ENCODE measurements around the gene GBP3. TPM values are rescaled to one million over a fixed set of nuclear protein-coding genes. Genes with fewer than 3 reads are reported as not detected.
"Not testable (repeated sequence)": the region's sequence is repeated elsewhere in the genome, so short reads cannot be mapped to it uniquely, and the experiment has no call there.

Gene GBP3, protein sequence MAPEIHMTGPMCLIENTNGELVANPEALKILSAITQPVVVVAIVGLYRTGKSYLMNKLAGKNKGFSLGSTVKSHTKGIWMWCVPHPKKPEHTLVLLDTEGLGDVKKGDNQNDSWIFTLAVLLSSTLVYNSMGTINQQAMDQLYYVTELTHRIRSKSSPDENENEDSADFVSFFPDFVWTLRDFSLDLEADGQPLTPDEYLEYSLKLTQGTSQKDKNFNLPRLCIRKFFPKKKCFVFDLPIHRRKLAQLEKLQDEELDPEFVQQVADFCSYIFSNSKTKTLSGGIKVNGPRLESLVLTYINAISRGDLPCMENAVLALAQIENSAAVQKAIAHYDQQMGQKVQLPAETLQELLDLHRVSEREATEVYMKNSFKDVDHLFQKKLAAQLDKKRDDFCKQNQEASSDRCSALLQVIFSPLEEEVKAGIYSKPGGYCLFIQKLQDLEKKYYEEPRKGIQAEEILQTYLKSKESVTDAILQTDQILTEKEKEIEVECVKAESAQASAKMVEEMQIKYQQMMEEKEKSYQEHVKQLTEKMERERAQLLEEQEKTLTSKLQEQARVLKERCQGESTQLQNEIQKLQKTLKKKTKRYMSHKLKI
- 61.8 and 75.8 TPM in 2 replicates for total RNA-seq (2014; rRNA removed; shearing (Covaris generic))

DNA sequence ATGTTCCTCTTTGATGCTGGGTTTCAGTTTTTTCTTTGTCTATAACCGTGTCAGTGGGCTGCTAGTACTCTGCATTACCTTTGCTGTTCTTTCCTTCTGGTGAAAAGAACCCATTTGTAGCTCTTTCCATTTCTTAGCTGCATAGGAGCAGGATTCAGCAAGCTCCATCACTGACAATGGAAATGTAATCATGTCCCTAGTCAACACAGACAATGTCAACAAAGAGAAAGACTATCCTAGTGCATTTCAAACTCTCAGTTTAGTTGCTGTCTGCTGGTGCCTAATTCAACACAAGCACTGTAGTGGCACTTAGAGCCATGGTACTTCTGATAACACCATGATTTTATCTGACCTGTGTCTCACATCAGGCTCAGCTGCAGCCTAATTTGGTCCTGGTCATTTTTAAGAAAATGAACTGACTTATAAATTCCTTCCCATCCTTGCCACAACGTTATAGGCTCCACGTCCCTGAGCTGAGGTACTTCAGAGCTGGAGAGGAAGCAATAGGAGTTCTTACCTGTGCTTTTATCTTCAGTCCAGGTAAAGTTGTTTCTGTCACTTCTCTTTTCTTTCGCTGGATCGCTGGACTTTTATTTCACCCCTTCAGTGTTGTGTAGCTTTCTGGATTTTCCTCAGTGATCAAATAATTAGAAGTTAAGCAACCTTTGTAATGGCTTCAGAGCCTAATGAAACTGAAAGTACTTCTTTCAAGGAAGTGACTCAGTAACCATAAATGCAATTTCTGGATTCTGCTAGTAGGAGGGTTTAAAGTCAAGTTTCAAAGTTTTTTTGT lies at the start of gene GBP3:
Gene GBP3 (minus strand): TSS at position 700 of the 793 bp plus-strand sequence. CDS start 2,145 bp downstream, outside the sequence.
- peak; percentile 70 for DNase-seq (ENCODE audit: low read depth)

DNA sequence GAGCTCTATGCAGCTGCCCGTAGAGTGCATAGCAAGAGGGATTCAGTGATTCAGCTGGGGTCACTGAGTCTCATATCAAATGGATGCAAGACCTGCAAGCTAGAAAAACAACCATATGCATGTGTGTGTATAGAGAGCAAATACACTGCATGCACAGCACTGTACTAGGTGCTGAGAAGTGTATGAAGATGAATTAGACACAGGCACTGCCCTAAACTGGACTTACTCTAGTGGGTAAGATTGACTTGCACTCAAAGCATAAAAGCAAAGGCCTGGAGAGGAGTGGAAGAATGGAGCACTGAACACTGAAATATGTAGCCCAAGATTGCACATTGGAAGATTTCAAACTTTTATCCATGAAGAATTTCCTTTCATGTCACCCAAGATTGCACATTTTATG lies 47.8 kb upstream of the GBP3 start:
- DNase-seq (ENCODE audit: low read depth), result no peak

DNA sequence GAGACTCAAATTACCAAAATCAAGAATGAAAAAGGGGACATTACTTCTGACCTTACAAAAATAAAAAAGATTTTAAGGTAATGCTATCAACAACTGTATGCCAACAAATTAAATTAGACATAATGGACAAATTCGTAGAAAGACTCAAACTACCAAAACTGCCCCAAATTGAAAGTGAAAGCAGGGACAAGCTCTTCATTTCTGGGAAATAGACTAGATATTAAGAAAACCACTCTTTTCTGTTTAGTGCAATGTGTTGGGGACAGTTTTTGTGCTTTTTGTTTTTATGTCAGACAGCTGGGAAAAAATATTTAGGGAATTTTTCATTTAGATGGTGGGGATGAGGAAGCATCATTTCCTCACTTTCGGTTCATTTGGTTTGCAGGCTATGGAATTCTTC lies 47.3 kb upstream of the GBP3 start:
- peak; percentile 32 for DNase-seq (ENCODE audit: low read depth)

DNA sequence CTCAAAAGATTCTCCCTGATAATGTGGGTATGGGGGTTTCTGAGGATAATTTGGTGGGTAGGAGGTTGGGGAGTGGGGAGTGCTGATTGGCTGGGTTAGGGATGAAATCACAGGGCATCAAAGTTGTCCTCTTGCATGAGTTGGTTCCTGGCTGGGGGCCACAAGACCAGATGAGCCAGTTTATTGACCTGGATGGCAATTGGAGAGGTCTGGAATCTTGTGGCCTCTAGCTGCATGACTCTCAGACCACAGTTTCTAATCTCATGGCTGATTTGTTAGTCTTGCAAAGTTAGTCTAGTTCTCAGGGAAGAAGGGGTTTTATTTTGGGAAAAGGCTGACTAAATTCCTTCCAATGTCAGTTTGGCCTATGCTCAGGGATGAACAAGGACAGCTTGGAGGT lies 45.6 kb upstream of the GBP3 start:
- peak; percentile 91 for DNase-seq (ENCODE audit: low read depth)

DNA sequence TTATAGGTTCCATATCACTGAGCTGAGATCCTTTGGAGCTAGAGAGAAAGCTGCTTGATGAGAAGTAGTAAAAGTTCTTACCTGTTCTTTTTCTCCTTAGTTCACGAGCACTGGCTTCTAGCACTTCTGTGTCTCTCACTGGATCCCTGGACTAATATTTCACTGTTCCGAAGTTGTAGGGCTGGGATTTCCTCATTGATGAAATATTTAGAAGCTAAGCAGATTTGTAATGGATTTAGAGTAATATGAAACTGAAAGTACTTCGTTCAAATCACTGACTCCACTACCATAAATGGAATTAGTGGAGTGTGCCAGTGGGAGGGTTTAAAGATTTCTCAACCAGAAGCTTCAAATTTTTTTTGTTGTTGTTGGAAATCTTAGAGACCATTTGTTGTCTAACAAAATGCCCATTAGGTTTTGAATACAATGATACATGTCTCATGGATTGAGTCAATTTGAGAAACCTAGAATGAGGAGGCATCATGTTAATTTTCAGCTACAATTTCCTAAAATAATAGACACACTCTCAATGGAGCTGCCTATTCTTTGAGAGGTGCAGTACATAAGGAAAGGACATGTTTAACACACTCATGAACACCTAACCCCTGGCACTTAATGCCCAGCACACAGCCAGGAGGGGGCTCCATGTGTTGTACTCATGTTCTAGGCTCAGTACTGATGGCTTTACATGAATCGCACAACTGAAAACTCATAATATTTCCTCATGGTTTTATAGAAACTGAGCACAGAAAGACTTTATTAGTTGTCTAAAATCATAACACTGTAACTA lies 42.6 kb upstream of the GBP3 start, which contains the start of gene GBP1:
Gene GBP1 (minus strand): TSS at position 130 of the 790 bp plus-strand sequence. CDS start 1,974 bp downstream, outside the sequence.
- DNase-seq (ENCODE audit: low read depth), result peak; percentile 86

DNA sequence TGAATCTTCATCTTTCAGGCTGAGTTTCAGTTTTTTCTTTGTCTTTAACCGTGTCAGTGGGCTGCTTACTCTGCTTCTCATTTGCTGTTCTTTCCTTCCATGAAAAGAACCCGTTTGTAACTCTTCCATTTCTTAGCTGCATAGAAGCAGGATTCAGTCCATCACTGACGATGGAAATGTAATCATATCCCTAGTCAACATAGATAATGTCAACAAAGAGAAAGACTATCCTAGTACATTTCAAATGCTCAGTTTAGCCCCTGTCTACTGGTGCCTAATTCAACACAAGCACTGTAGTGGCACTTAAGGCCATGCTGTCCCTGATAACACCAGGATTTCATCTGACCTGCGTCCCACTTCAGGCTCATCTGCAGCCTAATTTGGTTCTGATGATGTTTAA lies 42.0 kb upstream of the GBP3 start:
- no peak for DNase-seq (ENCODE audit: low read depth)

DNA sequence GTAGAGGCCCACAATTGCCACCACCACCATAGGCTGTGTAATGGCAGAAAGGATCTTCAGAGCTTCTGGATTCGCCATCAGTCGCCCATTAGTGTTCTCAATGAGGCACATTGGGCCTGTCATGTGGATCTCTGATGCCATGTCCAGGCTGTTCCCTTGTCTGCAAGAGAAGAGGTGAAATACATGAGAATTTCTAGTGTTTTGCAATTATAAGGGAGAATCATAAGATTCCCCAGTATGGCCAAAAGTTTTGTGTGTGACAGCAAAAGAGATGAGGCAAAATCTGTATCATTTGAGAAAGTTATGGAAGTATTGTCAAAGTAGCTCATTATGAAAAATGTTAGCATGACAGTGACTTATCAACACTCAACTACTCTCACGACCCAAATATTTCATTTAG lies 40.4 kb upstream of the GBP3 start:
- no peak for DNase-seq (ENCODE audit: low read depth)

DNA sequence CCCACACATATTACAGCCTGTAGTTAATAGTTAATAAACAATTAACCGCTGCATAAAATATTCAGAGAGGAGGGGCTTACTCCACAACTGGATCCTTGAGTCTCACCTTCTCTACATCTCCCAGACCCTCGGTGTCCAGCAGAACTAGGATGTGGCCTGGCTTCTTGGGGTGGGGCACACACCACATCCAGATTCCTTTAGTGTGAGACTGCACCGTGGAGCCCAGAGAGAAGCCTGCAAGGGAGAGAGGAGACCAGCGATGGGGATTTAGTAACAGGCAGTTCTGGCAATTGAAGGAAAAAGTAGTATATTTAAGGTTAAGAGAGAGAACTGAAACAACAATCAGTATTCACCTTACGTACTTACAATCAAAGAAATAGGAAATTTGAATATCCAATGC lies 37.4 kb upstream of the GBP3 start:
- peak; percentile 24 for DNase-seq (ENCODE audit: low read depth)

DNA sequence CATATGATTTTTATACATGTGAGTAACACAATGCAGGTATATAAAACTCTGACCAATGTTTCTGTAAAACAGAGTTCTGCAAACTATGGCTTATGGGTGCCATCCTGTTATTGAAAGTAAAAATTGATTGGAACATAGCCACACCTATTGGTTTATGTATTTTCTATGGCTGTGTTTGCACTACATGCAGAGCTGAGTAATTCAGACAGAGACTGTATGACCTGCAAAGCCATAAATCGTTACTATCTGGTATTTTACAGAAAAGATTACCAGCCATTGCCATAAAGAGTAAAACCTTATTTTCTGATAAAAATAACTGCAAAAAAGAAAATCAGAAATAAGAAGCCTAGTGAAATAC lies 29.3 kb upstream of the GBP3 start:
- no peak for DNase-seq (ENCODE audit: low read depth)

DNA sequence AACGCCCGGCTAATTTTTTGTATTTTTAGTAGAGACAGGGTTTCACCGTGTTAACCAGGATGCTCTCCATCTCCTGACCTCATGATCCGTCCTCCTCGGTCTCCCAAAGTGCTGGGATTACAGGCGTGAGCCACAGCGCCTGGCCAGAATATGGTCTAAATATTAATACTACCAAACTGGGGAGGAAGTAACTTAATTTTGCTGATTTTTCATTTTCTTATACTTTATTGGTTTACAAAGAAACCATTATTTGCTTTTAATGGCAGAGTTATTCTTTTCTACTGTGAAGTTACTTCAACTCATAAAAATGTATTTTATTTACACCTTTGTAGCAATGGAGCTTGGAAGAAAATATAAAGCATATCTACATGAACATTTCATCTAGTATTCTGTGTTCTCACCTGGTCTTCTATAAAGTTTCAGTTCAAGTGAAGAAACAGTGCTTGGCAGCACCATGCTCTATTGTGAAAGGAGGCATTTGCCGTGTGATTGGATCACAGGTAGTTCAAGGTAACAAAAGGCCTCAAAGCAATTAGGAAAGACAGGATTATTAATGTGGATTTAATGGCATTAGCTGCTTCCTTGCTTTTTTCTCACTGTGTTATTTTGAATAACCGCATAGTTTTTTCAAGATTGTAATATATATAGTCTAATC lies 28.8 kb upstream of the GBP3 start:
- DNase-seq (ENCODE audit: low read depth), result no peak

DNA sequence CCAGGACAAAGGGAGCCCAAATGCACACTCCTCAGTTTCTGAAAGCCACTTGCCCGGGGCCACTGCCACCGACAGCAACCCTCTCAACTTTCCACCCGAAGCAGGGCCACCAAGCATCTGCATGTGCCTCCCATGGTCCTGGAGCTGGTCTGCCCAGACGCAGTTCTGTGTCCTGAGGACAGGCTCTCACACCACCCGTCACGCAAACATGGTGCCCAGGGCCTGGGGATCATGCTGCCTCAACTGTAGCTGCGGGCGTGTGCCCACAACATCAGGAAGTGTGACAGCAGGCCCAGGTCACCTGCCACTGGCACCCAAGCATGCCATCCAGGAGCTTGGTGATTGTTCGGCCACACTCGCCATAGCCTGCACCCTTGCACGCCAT lies 28.0 kb upstream of the GBP3 start:
- no peak for DNase-seq (ENCODE audit: low read depth)

DNA sequence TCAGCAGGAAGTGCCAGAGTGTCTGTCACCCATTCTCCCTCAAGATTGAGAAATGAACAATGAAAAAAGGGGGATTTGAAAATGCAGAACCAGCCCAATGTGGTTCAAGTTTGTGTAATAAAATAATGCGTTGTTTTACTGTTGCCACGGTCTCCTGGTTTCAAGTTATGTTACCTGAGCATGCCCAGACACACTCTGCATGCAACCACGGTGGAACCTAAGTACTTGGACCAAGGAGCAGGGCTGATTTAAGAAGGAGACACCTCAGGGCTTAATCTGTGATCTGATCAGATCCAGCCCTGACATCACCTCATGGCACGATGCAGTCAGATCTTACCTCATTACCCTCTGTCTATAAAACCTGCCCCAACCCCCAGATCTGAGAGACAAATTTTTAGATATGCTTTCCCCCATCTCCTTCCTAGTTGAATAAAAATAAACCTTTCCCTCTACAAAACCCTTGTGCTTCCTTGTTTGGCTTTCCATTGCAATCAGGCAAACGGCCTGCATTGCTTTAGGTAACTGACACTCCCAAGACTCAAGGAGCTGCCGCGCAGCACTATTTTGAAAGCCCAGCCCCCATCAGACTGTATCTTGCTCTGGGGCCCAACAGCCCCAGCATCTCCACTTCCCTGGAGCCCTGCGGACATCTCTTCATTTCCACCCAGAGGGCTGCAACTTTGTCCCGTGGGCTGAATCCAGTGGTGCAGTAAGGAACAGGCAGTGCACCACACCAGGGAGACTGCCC lies 27.4 kb upstream of the GBP3 start:
- not testable (repeated sequence) for DNase-seq (ENCODE audit: low read depth)

DNA sequence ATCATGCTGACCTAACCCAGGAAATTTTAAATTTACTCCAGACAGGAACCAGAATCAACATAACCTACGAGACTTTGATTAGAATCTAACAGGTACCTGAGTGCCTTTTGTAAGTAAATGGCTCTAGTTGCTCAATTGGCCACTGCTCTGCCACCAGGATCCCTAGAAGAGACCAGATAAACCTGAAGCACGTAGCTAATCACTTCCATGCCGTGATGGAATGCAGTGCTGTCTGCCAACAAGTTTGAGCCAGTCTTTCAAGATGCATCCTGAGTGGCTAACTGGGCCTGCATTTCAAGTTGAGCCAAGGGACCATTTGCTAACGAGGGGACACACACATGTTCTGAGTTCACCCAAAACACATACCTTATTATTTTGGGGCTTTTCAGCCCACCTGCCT lies 26.5 kb upstream of the GBP3 start:
- not testable (repeated sequence) for DNase-seq (ENCODE audit: low read depth)

DNA sequence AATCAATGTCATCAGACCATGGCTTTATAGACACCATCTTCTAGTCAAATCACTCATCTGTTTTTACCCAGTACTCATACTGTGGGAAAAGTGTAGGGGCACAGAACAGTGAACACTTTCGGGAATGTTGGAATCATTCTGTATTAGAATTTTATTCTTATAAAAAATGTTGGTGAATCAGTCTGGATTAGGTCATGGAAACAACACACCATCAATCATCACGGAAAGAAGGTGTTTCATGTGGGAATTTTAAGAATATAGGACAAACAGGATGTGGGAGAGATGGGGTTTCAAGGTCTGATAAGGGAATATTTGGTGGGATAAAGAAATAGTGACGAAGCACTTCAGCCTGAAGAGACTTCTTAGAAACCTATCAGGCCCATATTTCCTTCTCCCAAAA lies 25.1 kb upstream of the GBP3 start:
- no peak for DNase-seq (ENCODE audit: low read depth)

DNA sequence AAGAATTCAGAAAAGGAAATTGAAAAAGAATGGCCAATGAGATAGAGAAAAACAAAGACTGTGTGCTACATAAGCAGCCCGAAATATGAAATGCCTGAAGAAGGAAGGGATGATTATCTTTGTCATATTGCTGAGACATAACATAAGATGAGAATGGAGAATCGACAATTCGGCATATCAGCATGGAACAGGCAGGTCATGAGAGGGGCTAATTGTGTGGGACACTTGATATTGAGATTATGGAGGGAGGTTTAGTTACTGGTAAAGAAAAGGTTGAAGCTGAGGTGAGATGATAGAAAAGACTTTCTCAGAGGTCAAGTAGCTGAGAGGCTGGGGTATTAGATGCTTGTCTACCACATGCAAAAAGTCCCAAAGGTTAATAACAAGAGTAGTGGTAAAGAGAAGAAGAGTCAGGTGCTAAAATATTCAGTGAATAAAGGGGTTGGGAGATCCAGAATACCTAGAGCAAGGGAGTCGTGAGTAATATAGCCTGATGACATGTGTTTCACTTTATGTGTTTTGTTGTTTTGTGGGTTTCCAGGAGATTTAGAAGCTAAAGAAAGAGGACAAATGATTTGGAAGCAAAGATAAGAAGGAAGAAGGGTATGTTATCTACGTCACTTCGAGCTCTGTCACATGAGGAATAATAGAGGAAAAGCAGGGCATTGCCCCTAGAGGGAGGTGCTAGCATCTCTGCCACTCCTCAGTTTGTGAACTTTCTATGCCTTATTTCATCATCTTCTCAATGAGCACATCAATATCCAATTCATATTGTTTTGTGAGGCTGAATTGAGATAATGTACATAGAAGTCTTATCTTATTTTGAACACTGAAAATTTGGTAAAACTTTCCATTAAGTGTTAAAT lies 23.9 kb upstream of the GBP3 start:
- not testable (repeated sequence) for DNase-seq (ENCODE audit: low read depth)

DNA sequence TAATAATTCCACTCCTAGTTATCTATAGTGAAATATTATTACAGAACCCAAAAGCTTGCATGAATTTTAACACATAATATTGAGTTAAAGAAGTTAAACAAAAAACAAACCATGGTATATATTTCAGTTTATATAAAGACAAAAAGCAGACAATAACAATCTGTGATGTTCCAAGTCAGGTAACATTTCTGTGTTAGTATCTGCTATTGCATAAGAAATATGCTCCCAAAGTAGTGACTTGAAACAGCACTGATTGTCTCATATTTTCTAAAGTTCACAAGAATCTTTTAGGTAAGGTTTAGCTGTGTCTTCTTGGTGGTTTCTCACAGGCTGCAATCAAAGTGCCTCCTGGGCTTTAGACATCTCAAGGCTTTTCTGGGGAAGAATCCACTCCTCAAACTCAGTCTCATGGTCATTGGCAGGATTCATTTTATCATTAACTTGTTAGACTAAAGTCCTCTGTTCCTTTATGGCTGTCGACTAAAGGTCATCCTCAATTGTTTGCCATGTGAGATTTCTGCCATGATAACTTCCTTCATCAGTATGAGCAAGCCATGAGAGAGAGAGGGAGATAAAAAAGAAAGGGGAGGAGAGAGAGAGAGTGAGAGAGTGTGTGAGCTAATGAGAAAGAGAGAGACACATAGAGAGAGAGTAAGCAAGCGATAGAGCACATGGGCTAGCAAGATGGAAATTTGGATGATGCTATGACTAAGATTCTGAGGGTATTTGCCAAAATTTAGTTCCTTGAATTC lies 22.5 kb upstream of the GBP3 start:
- DNase-seq (ENCODE audit: low read depth), result no peak

DNA sequence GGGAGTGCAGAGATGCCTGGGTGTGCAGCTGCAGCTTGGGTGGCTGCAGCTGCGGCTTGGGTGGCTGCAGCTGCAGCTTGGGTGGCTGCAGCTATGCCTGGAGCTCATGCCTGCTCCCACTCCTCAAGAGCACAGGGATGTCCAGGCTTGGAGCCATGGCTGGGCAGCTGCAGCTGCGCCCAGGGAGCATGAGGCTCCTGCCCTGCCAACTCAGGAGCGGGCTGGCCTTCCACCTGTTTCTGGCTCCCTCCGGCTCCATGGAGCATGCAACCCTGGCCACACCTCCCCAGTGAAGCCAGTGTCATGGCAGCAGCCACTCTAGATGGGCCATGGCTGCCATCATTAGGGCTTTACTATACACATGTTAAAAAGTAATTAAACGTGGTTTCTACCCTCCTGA lies 21.3 kb upstream of the GBP3 start:
- DNase-seq (ENCODE audit: low read depth), result no peak

DNA sequence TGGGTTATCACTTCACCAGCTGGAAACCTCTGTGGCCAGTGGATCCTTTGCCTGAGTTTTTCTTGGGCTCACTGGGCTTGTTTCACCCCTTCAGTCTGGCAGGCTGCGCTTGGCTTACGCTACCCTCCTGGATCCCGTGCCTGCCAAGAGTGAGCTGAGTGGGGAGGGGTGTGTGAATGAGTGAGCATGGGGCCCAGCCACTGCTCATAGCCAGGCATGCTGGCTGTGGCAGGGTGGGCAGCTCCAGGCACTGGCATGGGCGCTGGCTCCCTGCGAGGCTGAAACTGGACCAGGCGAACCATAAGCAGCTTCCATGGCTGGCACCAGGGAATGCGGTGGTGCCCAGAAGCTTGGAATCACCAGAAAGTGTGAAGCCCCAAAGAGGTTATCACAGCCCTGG lies 19.8 kb upstream of the GBP3 start:
- DNase-seq (ENCODE audit: low read depth), result no peak

DNA sequence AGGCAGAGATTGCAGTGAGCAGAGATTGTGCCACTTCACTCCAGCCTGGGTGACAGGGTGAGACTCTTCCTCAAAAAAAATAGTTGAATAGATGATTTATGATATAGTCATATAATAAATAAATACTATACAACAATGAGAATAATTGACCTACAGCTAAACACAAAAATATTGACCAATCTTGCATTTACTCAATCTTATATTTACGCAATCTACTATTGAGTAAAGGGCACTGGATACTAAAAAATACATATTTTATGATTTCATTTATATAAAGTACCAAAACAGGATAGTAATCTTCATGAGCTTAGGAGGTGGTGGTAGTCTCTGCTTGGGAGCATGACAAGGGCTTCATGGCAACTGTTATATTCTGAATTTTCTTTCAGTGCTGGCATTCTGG lies 19.1 kb upstream of the GBP3 start:
- DNase-seq (ENCODE audit: low read depth), result no peak

Measured in RPMI7951 (cell line).